HG02678 (cell line): ENCODE data around the gene DUS1L.

ENCODE experiments used
- ATAC-seq: cut with Tn5 transposase; IDR thresholded peaks from one replicate; pipeline ENCODE4 v1.9.1; 2021; ENCODE audit warnings: mild to moderate bottlenecking, moderate library complexity; ENCODE audit not compliant: unreplicated experiment

The DUS1L gene

GRCh38 chr17:82016061-82016874 lies 49.3 kb downstream of the DUS1L start:
- no peak for ATAC-seq

GRCh38 chr17:82015311-82015971 lies 50.2 kb downstream of the DUS1L start:
- no peak for ATAC-seq

- ATAC-seq, result no peak
Observed at GRCh38 chr17:82014971-82015310, 50.7 kb downstream of the DUS1L start.

- no peak for ATAC-seq
Observed at GRCh38 chr17:82014432-82014831, 51.2 kb downstream of the DUS1L start.

GRCh38 chr17:82013772-82014321 lies 51.8 kb downstream of the DUS1L start:
- no peak for ATAC-seq

- ATAC-seq, result no peak
Observed at GRCh38 chr17:82013341-82013740, 52.3 kb downstream of the DUS1L start.

- no peak for ATAC-seq
Observed at GRCh38 chr17:82012640-82013295, 52.8 kb downstream of the DUS1L start.

- no peak for ATAC-seq
Observed at GRCh38 chr17:82012261-82012639, 53.4 kb downstream of the DUS1L start.

- ATAC-seq, result no peak
Observed at GRCh38 chr17:82011617-82012187, 53.9 kb downstream of the DUS1L start.

- no peak for ATAC-seq
Observed at GRCh38 chr17:82010575-82011525, 54.8 kb downstream of the DUS1L start.

- ATAC-seq, result no peak
Observed at GRCh38 chr17:82009413-82009812, 56.2 kb downstream of the DUS1L start.

- no peak for ATAC-seq
Observed at GRCh38 chr17:82008941-82009405, 56.6 kb downstream of the DUS1L start.

GRCh38 chr17:82008258-82008940 lies 57.2 kb downstream of the DUS1L start:
- no peak for ATAC-seq
